Neuronal stem cell (in vitro differentiated cells): Measurements from ENCODE around the gene FHOD3.

ENCODE experiments used
- DNase-seq: peaks from one replicate; pipeline ENCODE4 v3.0.0-alpha.2; 2013; ENCODE audit warnings: low spot score
- H2AFZ ChIP-seq: one replicate; pipeline ENCODE4 v1.6.1; 2013; ENCODE audit warnings: mild to moderate bottlenecking, low read length, inconsistent platforms
- H2AK5ac ChIP-seq: 2 replicates; pipeline ENCODE4 v1.6.1; 2013; ENCODE audit warnings: low read depth, mild to moderate bottlenecking, inconsistent platforms, low read length, moderate library complexity, mixed read lengths
- H2BK120ac ChIP-seq: 2 replicates; pipeline ENCODE4 v1.6.1; 2013; ENCODE audit warnings: low read depth, mild to moderate bottlenecking, inconsistent platforms, low read length, moderate library complexity, mixed read lengths
- H2BK12ac ChIP-seq: one replicate; pipeline ENCODE4 v1.6.1; 2013; ENCODE audit warnings: low read length, inconsistent platforms
- H2BK15ac ChIP-seq: 2 replicates; pipeline ENCODE4 v1.6.1; 2013; ENCODE audit warnings: mild to moderate bottlenecking, low read length, inconsistent platforms, mixed read lengths
- H2BK5ac ChIP-seq: one replicate; pipeline ENCODE4 v1.6.1; 2013; ENCODE audit warnings: inconsistent platforms, mild to moderate bottlenecking, low read length, moderate library complexity
- H3K14ac ChIP-seq: one replicate; pipeline ENCODE4 v1.6.1; 2013; ENCODE audit warnings: low read length, inconsistent platforms
- H3K18ac ChIP-seq: 2 replicates; pipeline ENCODE4 v1.6.1; 2013; ENCODE audit warnings: low read length, inconsistent platforms
- H3K23ac ChIP-seq: 2 replicates; pipeline ENCODE4 v1.6.1; 2013; ENCODE audit warnings: low read depth, mild to moderate bottlenecking, mixed read lengths, low read length, inconsistent platforms; ENCODE audit not compliant: poor library complexity
- H3K27ac ChIP-seq: replicated peaks from 3 replicates; pipeline ENCODE4 v1.5.1; 2013; ENCODE audit warnings: low read length, inconsistent platforms
- H3K27me3 ChIP-seq, 3 experiments: 2 replicates each; pipeline ENCODE4 v1.6.1; 2013; ENCODE audit warnings: low read length in 3 of 3, mild to moderate bottlenecking in 2 of 3, inconsistent platforms in 1 of 3, low read depth in 1 of 3, mixed read lengths in 1 of 3, moderate library complexity in 1 of 3; ENCODE audit not compliant: control insufficient read depth in 3 of 3, insufficient read depth in 3 of 3
- H3K36me3 ChIP-seq, 2 donors: replicated peaks in 1 of 2; 2 replicates each; pipeline ENCODE4 v1.6.1; 2013; ENCODE audit warnings: low read length in 2 of 2; ENCODE audit not compliant: control insufficient read depth in 2 of 2, insufficient read depth in 2 of 2
- H3K4ac ChIP-seq: 2 replicates; pipeline ENCODE4 v1.6.1; 2013; ENCODE audit warnings: inconsistent platforms, mild to moderate bottlenecking, low read length, moderate library complexity
- H3K4me1 ChIP-seq, 2 donors: 1 replicate in 1 of 2; 2 replicates in 1 of 2; pipeline ENCODE4 v1.6.1; 2013; ENCODE audit warnings: low read length in 2 of 2, low read depth in 1 of 2; ENCODE audit not compliant: control insufficient read depth in 2 of 2, insufficient read depth in 1 of 2
- H3K4me2 ChIP-seq: one replicate; pipeline ENCODE4 v1.6.1; 2013; ENCODE audit warnings: mild to moderate bottlenecking, low read length, inconsistent platforms; ENCODE audit not compliant: insufficient read depth, poor library complexity, severe bottlenecking
- H3K4me3 ChIP-seq, 2 donors: 2 replicates each; pipeline ENCODE4 v1.5.1; 2013; ENCODE audit warnings: low read length in 2 of 2, mild to moderate bottlenecking in 2 of 2, inconsistent platforms in 1 of 2, moderate library complexity in 1 of 2
- H3K79me1 ChIP-seq: one replicate; pipeline ENCODE4 v1.6.1; 2013; ENCODE audit warnings: low read depth, mild to moderate bottlenecking, inconsistent platforms, low read length, moderate library complexity
- H3K9ac ChIP-seq: one replicate; pipeline ENCODE4 v1.6.1; 2013; ENCODE audit warnings: mild to moderate bottlenecking, low read depth, low read length, inconsistent platforms; ENCODE audit not compliant: poor library complexity
- H3K9me3 ChIP-seq, 2 donors: replicated peaks in 1 of 2; 2 replicates each; pipeline versions ENCODE3 to v1.6.1; 2013; ENCODE audit warnings: low read length in 2 of 2, mild to moderate bottlenecking in 2 of 2, inconsistent platforms in 1 of 2, low read depth in 1 of 2, mixed read lengths in 1 of 2, moderate library complexity in 1 of 2; ENCODE audit not compliant: control insufficient read depth in 2 of 2, insufficient read depth in 1 of 2
- H4K8ac ChIP-seq: one replicate; pipeline ENCODE4 v1.6.1; 2013; ENCODE audit warnings: low read depth, mild to moderate bottlenecking, inconsistent platforms, low read length, moderate library complexity
- H4K91ac ChIP-seq: one replicate; pipeline ENCODE4 v1.6.1; 2013; ENCODE audit warnings: low read length, low read depth, mild to moderate bottlenecking, inconsistent platforms; ENCODE audit not compliant: poor library complexity
- WGBS, 2 donors: extraction: QIAGEN DNeasy Blood & Tissue Kit; methylation state at CpG; one replicate each; pipeline ENCODE4 v1.1.7; 2013; ENCODE audit warnings: missing lambda C conversion rate in 2 of 2, mixed read lengths in 1 of 2; ENCODE audit not compliant: insufficient read length in 2 of 2, insufficient replicate concordance in 1 of 2; ENCODE audit errors: extremely low coverage in 2 of 2; 5-methylcytosine and 5-hydroxymethylcytosine counted together

The FHOD3 gene

DNA sequence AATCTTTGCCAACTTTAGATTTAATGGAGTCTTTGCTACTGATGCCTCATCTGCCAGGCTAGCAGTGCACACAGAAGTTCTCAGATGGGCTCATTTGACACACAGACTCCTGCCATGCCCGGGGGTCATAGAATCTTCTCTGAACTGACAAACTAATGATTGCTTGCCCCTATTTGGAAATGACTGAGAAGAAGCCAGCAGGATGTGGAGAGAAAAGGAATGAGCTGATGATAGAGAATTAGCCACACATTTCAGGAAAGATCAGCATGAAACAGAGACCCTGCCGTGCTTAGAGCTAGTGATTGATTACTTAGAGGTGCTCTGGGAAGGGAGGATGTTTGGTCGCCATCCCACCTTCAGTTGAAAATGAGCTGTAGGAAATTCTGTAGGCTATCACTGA is 352.8 kb downstream of the FHOD3 start:
- WGBS, 2 donors: no CpG with 5 or more reads among the region's 3 CpGs
- H3K27ac ChIP-seq: no peak overlapping the region
- H2BK5ac ChIP-seq: no peak overlapping the region
- no peak overlapping the region for H4K91ac ChIP-seq
- no peaks in the 10 kb centered on the region for H3K27me3 ChIP-seq
- H3K4ac ChIP-seq: no peak overlapping the region
- H2AFZ ChIP-seq: no peak overlapping the region
- DNase-seq: no peak
- no peaks in the 10 kb centered on the region for H3K9me3 ChIP-seq
- H3K14ac ChIP-seq: no peak overlapping the region
- H2BK120ac ChIP-seq: no peak overlapping the region
- no peak overlapping the region for H3K4me2 ChIP-seq
- H3K23ac ChIP-seq: no peak overlapping the region
- no peak overlapping the region for H2AK5ac ChIP-seq
- H3K79me1 ChIP-seq: no peaks in the 10 kb centered on the region
- H2BK15ac ChIP-seq: no peak overlapping the region
- no peak overlapping the region for H2BK12ac ChIP-seq
- no peak overlapping the region for H3K9ac ChIP-seq
- no peak overlapping the region for H3K4me3 ChIP-seq
- no peak overlapping the region for H4K8ac ChIP-seq
- H3K18ac ChIP-seq: no peak overlapping the region
- H3K36me3 ChIP-seq: peaks cover 4 to 14% of the 10 kb centered on the region in 2 donors
- H3K4me1 ChIP-seq: no peaks in the 10 kb centered on the region

GRCh38 chr18:36650906-36651305 is 353.4 kb downstream of the FHOD3 start:
- H3K9ac ChIP-seq: no peak overlapping the region
- H2BK15ac ChIP-seq: no peak overlapping the region
- H2BK12ac ChIP-seq: no peak overlapping the region
- peaks cover 4 to 14% of the 10 kb centered on the region in 2 donors for H3K36me3 ChIP-seq
- H3K18ac ChIP-seq: no peak overlapping the region
- no peaks in the 10 kb centered on the region for H3K9me3 ChIP-seq
- no peak overlapping the region for H4K91ac ChIP-seq
- H3K27me3 ChIP-seq: no peaks in the 10 kb centered on the region
- DNase-seq: no peak
- H2BK5ac ChIP-seq: no peak overlapping the region
- H2AFZ ChIP-seq: no peak overlapping the region
- H2BK120ac ChIP-seq: no peak overlapping the region
- WGBS, 2 donors: no CpG with 5 or more reads among the region's 6 CpGs
- H3K14ac ChIP-seq: no peak overlapping the region
- no peak overlapping the region for H3K4me3 ChIP-seq
- H4K8ac ChIP-seq: no peak overlapping the region
- peaks cover 0 to 2% of the 10 kb centered on the region in 2 donors for H3K4me1 ChIP-seq
- H3K23ac ChIP-seq: no peak overlapping the region
- H3K79me1 ChIP-seq: no peaks in the 10 kb centered on the region
- H3K4ac ChIP-seq: no peak overlapping the region
- no peak overlapping the region for H3K27ac ChIP-seq
- H2AK5ac ChIP-seq: no peak overlapping the region
- H3K4me2 ChIP-seq: no peak overlapping the region

DNA sequence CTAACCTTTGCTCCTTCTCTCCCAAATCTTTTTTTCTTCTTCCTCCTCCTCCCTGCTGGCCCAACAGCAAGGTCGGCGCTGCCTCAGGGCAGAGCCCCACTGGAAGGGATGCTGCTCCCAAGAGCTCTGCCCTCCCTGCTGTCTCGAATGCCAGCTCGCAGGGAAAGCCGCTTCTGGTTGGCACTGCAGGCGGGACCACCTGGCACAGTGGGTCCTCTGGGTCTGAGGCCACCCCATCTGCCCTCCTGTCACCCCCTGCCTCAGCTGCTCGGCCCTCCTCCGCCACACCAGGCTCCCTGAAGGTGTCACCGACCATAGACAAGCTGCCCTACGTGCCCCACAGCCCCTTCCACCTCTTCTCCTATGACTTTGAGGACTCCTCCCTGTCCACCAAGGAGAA is 355.0 kb downstream of the FHOD3 start:
- Histone ChIP-seq H3K27me3 (no peaks in the 10 kb centered on the region), H3K36me3 (peaks cover 4 to 19% of the 10 kb centered on the region in 2 donors), H3K4ac (no peak overlapping the region), H4K91ac (no peak overlapping the region), H3K14ac (no peak overlapping the region), H3K9ac (no peak overlapping the region), H3K4me3 (no peak overlapping the region), H2AK5ac (no peak overlapping the region), H3K4me2 (no peak overlapping the region), H2BK12ac (no peak overlapping the region), H2AFZ (no peak overlapping the region), H3K27ac (no peak overlapping the region), H3K4me1 (peaks cover 0 to 2% of the 10 kb centered on the region in 2 donors), H2BK5ac (no peak overlapping the region), H3K18ac (no peak overlapping the region), H3K9me3 (no peaks in the 10 kb centered on the region), H3K79me1 (no peaks in the 10 kb centered on the region), H2BK15ac (no peak overlapping the region), H2BK120ac (no peak overlapping the region), H4K8ac (no peak overlapping the region), H3K23ac (no peak overlapping the region)
- WGBS, 2 donors: no CpG with 5 or more reads among the region's 10 CpGs
- DNase-seq: no peak

GRCh38 chr18:36653141-36653869 is 355.8 kb downstream of the FHOD3 start:
- Histone ChIP-seq H3K36me3 (peaks cover 6 to 25% of the 10 kb centered on the region in 2 donors), H2BK120ac (no peak overlapping the region), H3K9me3 (no peaks in the 10 kb centered on the region), H3K4ac (no peak overlapping the region), H4K91ac (no peak overlapping the region), H3K23ac (no peak overlapping the region), H3K79me1 (no peaks in the 10 kb centered on the region), H2BK15ac (no peak overlapping the region), H2BK12ac (no peak overlapping the region), H2AK5ac (no peak overlapping the region), H2BK5ac (no peak overlapping the region), H3K27ac (no peak overlapping the region), H3K18ac (no peak overlapping the region), H4K8ac (no peak overlapping the region), H3K9ac (no peak overlapping the region), H3K4me2 (no peak overlapping the region), H3K4me3 (no peak overlapping the region), H2AFZ (no peak overlapping the region), H3K14ac (no peak overlapping the region), H3K27me3 (no peaks in the 10 kb centered on the region), H3K4me1 (peaks cover 0 to 2% of the 10 kb centered on the region in 2 donors)
- WGBS, 2 donors: no CpG with 5 or more reads among the region's 8 CpGs
- DNase-seq: no peak
